AG09319 (cell line): ENCODE data around the gene AFM.

Source experiments
- DNase-seq: peaks from one replicate; pipeline ENCODE4 v3.0.0-alpha.2; 2010; ENCODE audit warnings: low read depth; ENCODE audit errors: extremely low read depth
- TF ChIP-seq, protein P1 (sequence below): IDR thresholded peaks from 2 replicates; pipeline ENCODE4 v1.5.1; 2011; ENCODE audit warnings: low read depth, mild to moderate bottlenecking, inconsistent platforms, low read length, moderate library complexity

The AFM gene

DNA sequence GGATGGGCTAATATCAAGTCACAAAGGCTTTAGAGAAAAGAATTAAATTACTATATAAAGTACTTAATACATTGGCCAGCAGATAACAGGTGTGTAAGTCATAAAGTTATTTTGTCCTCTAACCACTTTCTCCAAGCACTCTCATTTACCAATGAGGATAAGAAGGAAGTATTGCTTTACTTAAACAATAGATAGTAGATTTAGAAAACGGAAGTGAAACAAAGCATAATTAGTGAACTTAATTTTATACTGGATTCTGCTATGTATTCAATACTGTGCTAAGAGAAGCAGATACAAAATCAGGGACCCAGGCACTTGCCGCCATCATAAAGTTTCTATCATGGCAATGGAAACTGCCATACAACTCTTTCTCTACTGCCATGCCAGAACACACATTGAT is 24.0 kb downstream of the AFM start:
- no peak for DNase-seq
- TF ChIP-seq, protein P1, sequence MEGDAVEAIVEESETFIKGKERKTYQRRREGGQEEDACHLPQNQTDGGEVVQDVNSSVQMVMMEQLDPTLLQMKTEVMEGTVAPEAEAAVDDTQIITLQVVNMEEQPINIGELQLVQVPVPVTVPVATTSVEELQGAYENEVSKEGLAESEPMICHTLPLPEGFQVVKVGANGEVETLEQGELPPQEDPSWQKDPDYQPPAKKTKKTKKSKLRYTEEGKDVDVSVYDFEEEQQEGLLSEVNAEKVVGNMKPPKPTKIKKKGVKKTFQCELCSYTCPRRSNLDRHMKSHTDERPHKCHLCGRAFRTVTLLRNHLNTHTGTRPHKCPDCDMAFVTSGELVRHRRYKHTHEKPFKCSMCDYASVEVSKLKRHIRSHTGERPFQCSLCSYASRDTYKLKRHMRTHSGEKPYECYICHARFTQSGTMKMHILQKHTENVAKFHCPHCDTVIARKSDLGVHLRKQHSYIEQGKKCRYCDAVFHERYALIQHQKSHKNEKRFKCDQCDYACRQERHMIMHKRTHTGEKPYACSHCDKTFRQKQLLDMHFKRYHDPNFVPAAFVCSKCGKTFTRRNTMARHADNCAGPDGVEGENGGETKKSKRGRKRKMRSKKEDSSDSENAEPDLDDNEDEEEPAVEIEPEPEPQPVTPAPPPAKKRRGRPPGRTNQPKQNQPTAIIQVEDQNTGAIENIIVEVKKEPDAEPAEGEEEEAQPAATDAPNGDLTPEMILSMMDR, result no peak

DNA sequence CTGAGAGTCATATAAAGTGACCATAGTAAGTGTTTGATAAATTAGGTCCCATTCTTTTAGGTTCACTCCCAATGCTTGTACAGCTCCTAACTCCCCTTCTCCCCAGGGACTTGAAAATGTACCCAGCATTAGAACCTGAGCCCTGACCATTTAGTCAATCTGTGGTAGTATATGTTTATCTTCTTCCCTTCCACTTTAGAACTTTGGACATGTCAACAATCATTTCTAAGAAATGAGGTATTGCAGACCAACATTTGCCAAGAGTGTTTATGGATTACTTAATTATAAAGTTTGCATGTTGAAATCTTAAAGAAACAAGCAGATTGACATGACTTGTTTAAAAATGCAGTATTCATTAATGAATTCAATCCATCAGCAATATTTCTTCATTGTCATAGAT is 26.0 kb downstream of the AFM start:
- TF ChIP-seq, protein P1, result no peak
- DNase-seq, result no peak

DNA sequence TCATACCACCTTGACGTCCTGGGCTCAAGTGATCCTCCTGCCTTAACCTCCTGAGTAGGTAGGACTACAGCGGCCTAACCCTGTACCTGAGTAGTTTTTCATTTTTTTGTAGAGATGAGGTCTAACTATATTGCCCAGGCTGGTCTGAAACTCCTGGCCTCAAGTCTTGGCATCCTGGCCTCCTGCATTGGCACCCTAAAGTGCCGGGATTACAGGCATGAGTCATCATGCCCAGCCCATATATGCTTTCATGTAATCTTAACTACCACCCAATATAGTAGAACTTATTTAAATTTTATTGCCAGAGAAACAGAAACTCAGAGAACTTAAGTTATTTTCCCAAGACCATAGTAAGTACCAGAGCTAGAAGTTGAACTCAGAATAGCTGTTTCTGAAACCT is 27.1 kb downstream of the AFM start:
- DNase-seq, result no peak
- TF ChIP-seq, protein P1, result no peak

DNA sequence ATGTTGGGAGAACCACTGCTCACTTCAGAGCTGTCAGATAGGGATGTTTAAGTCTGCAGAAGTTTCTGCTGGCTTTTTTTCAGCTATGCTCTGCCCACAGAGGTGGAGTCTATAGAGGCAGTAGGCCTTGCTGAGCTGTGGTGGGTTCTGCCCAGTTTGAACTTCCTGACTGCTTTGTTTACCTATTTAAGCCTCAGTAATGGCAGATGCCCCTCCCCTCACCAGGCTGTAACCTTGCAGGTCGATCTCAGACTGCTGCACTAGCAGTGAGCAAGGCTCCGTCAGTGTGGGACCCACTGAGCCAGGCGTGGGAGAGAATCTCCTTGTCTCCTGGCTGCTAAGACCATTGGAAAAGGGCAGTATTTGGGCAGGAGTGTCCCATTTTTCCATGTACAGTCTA is 36.8 kb downstream of the AFM start:
- no peak for DNase-seq
- TF ChIP-seq, protein P1, result no peak

DNA sequence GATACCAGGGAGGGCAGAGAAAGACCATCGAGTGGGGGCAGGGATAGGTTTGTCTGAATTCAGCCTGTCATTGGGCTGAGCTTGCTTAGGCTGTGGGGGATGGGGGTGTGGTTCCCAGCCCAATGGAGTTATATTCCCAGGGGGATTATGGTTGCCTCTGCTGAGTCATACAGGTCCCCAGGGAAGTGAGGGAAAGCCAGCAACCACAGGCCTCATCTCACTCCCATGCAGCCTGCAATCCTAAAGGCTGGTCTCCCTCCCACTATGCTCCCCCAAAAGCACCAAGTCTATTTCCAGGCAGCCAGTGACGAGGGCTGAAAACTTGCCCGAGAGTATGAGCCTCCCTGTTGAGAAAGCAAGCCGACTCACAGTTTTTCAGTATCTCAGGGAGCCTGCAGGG is 39.3 kb downstream of the AFM start:
- no peak for DNase-seq
- TF ChIP-seq, protein P1, result no peak

DNA sequence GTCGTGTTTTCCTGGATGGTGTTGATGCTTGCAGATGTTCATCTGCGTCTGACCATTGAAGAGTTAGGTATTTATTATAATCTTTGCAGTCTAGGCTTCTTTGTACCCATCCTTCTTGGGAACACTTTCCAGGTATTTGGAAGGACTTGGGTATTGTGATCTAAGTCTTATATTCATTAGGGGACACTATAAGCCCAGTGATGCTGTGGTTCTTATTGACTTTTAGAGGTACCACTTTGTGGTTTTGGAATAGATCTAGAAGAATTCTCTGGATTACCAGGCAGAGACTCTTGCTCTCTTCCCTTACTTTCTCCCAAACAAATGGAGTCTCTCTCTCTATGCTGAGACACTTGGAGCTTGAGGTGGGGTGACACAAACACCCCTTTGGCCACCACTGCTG is 41.6 kb downstream of the AFM start:
- no peak for DNase-seq
- TF ChIP-seq, protein P1, result no peak

DNA sequence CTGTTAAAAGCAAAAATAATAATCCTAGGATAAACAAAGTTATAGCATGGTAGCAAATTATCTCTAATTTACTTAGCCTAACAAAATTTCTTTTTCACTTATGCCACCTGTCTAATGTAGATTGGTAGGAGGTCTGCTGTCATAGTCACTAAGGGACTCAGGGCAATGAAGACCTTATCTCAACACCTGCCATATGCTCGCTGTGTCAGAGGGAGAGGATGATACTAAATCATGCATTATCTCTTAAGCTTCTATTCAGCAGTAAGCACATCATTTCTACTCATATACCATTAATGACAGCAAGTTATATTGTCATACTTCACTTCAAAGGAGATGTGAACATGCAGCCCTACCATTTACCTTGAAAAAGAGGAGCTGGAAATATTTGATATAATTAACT is 44.1 kb downstream of the AFM start:
- DNase-seq, result no peak
- TF ChIP-seq, protein P1, result no peak

DNA sequence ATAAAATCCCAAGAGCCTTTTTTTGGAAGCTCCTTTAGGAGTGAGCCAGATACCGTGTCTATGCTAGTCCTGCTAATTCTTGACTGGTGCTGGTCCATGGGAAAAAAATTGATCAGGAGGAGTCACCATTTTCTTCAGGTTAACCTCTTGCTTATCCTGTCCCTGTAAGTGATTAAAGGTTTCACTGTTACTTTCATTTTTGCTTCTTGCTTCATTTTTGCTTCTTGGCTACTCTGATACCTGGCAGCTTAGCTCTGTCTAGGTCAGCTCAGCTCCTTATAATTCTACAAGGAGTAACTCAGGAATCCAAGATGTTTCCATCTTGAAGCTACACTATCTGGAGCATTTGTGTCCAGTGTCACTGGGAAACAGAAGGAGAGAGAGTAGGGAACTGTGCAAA is 45.7 kb downstream of the AFM start:
- no peak for DNase-seq
- TF ChIP-seq, protein P1, result no peak
